Stimulated activated CD8-positive, alpha-beta memory T cell treated with anti-CD3 and anti-CD28 coated beads, Interleukin-15, amount 100 ng/mL, for 24 hours (primary cell): Measurements from ENCODE around the gene RSRC2.
"Not testable (repeated sequence)": the region's sequence is repeated elsewhere in the genome, so short reads cannot be mapped to it uniquely, and the experiment has no call there.

Experiments used
- DNase-seq: peaks from one replicate; pipeline ENCODE4 v3.0.0-alpha.2; 2020; ENCODE audit warnings: low read depth

RSRC2 gene, protein sequence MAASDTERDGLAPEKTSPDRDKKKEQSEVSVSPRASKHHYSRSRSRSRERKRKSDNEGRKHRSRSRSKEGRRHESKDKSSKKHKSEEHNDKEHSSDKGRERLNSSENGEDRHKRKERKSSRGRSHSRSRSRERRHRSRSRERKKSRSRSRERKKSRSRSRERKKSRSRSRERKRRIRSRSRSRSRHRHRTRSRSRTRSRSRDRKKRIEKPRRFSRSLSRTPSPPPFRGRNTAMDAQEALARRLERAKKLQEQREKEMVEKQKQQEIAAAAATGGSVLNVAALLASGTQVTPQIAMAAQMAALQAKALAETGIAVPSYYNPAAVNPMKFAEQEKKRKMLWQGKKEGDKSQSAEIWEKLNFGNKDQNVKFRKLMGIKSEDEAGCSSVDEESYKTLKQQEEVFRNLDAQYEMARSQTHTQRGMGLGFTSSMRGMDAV

DNA sequence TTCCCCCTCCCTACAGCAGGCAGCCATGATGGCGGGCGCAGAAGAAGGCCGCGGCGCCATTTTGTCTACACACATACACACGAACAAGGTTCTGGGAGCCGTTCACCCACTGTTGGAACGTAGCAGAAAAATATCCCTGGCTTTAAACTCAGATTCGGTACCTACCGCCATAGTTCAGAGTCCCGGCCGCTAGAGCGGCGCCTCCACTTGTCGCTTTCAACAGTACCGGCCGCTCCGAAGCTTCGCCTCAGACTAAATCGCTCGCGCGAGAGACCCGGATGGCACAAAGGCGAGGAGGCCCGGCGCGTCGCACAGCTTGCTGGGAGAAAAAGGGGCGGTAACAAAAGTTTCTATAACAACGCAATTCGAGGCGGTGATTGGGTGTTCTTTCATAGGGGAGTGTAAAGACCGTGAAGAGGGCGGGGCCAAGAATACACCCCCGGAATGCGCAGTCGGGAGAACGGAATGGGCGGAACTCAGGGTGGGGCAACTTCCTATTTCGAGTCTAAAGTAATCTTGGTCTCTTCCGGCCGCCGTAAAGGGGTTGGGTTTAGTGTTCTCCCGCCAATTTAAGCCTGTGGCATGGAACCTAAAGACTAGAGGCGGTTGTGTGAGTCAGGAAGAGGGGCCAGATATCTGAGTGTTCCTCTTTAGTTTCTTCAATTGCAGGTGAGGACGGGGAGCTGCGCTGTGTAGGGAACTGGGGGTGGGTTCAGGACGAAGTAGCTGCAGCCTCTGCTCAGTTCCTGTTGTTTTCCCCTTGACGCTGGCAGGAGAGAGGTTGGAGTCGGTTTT is at the start of gene RSRC2, which contains the start of gene KNTC1:
RSRC2 (minus strand) TSS at position 254 of the 795 bp plus-strand sequence; CDS start at position 171, 83 bp downstream.
KNTC1 (plus strand) TSS at position 567 of the 795 bp plus-strand sequence. CDS start 2,815 bp downstream, outside the sequence.
- peak; percentile 78 for DNase-seq

DNA sequence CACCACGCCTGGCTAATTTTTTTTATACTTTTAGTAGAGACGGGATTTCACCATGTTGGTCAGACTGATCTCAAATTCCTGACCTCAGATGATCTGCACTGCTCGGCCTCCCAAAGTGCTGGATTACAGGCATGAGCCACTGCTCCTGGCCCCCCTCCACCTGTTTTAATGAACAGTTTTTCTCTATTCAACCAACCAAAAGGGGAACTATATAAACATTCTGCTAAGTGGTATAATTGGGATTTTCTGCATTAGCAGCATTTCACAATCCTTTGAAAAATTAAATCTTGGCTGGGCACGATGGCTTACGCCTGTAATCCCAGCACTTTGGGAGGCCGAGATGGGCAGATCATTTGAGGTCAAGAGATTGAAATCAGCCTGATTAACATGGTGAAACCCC is 45.1 kb upstream of the RSRC2 start:
- DNase-seq: no peak

DNA sequence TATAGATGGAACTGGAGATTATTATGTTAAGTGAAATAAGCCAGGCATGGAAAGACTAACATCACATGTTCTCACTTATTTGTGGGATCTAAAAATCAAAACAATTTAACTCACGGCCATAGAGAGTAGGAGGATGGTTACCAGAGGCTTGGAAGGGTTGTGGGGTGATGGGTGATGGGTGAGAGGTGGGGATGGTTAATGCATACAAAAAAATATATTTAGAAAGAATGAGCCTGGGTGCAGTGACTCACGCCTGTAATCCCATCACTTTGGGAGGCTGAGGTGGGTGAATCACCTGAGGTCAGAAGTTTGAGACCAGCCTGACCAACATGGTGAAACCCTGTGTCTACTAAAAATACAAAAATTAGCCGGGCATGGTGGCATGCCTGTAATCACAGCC is 43.3 kb upstream of the RSRC2 start:
- not testable (repeated sequence) for DNase-seq

DNA sequence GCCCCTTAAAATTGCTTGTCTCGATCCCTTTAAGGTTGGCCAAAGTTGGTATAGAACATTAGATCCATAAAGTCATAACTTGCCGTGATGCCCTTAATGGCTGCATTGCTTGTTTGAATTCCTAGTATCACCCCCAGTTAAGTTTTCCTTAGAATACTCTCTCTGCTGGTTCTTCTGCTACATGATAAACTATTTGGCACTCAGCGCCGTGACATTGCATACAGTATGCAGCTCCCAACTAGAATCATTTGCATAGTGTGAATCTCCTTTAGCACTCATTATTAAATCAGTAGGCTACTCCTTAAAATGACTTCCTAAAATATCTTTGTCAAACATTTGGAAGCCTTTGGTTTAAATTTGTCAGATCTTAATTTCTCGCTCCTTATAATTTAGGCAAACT is 42.6 kb upstream of the RSRC2 start:
- no peak for DNase-seq

GRCh38 chr12:122566816-122567215 is 40.1 kb upstream of the RSRC2 start:
- not testable (repeated sequence) for DNase-seq

- no peak for DNase-seq
Measured at GRCh38 chr12:122563361-122563760, 36.6 kb upstream of the RSRC2 start.

DNA sequence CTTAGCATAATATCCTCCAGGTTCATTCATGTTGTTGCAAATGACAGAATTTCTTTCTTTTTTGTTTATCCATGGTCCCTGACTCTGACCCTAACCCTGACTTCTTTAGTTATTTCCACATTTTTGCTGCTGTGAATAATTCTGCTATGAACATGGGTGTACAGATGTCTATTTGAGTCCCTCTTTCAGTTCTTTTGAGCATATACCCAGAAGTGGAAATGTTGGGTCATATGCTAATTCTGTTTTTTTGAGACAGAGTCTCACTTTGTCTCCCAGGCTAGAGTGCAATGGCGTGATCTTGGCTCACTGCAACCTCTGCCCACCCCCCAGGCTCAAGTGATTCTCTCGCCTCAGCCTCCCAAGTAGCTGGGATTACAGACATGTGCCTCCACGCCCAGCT is 33.4 kb upstream of the RSRC2 start:
- DNase-seq: no peak

DNA sequence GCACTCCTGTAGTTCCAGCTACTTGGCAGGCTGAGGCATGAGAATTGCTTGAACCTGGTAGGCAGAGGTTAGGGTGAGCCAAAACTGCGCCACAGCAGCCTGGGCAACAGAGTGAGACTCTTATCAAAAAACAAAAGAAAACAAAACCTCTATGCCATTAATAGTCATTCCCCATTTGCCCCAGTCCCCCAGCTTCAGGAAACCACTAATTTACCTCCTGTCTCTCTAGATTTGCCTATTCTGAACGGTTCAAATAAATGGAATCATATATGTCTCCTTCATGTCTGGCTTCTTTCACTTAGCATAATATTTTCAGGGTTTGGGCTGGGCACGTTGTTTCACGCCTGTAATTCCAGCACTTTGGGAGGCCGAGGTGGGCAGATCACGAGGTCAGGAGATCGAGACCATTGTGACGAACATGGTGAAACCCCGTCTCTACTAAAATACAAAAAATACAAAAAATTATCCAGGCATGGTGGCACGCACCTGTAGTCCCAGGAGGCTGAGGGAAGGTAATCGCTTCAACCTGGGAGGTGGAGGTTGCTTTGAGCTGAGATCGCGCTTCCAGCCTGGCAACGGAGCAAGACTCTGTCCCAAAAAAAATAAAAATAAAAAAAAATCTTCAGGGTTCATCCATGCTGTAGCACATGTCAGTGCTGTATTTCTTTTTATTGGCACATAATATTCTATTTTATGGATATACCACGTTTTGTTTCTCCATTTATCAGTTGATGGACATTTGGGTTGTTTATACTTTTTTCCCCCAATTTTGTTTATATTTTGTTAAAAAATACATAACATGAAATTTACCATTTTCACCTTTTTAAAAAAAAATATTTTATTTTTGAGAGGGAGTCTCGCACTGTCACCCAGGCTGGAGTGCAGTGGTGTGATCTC is 32.3 kb upstream of the RSRC2 start:
- DNase-seq: no peak

DNA sequence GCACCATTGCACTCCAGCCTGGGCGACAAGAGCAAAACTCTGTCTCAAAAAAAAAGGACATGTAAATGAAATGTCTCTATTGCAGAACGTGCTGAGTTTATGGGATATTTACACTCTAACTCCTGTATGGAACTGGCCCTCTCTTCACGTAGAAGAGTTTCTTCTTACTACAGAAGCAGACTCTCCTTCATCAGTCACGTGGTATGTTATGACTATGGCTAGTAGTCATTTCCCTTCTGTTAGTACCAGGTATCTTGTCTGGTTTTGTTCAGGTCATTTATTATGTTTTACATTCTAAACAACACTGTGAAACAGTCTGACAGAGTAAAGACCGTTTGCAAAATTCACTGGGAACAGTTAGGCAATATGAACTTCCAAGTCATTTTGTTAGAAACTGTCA is 20.6 kb upstream of the RSRC2 start:
- DNase-seq: no peak

GRCh38 chr12:122545855-122546254 is 19.1 kb upstream of the RSRC2 start:
- no peak for DNase-seq

DNA sequence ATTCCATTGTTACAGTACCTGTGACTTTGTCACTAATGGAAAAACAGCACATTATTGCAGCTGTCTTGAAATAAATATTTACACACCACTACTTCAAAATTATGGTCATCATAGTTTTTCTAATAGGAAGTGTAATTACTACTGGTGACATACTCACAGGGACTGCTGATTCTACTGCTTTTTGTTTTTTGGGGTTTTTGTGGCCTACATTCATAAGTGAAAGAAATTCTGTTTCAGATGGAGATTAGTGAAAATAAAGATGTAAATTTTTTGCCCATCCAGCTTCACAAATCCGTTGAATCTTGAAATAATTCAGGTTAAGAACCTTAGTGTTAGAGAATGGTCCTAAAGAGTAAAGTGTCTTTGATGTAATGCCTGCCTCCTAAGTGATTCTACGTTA is 17.8 kb upstream of the RSRC2 start:
- no peak for DNase-seq

DNA sequence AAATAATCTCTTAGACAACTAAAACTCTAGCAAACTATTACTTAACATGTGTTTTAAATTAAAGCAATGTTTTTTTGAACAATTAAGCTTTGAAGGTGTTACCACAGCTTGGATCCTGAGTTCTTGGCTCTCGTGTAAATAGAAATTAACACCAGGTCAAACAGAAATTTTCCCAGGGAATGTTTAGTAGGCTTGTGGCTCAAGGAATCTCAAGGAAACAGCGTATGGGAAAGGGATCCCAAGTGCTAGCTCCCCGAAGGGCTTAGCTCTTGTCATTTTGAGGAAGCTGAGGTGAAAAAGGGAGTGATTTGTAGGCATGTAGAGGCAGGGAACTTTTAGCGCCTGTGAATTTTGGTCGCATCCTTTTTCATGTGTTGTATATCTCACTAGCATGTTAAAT is 11.8 kb upstream of the RSRC2 start:
- DNase-seq: no peak

DNA sequence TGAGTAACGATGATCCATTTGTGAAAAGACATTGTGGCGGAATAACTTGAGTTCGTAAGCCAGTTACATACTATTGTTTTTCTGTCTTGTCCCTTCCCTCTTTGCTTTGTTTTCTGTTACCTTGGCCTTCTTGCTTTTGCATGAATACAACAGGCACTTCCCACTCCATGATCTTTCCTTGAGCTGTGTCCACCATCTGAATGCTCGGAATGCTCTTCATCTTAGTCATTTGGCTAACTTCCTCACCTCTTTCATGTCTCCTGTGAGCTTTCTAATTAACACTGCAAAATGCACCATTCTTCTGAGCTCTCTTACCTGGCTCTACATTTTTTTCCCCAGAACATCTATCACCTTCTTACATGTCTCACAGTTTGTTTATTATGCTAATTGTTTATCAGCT is 10.3 kb upstream of the RSRC2 start:
- DNase-seq: no peak

- no peak for DNase-seq
Measured at GRCh38 chr12:122533856-122534255, 7.1 kb upstream of the RSRC2 start.

DNA sequence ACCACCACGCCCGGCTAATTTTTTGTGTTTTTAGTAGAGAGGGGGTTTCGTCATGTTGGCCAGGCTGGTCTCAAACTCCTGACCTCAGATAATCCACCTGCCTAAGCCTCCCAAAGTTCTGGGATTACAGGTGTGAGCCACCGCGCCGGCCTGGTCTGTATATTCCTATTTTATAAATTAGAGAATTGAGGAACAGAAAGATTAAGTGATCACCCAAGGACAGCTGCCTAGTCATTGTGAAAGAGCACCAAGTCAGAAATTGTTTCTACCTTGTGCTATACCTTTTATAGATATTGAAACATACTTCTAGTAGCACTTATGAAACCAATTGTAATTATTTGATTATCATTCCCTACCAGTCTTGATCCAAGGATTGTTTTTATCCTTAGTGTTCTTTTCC is 2.3 kb upstream of the RSRC2 start:
- no peak for DNase-seq

- DNase-seq: no peak
Measured at GRCh38 chr12:122528582-122528981, 1.8 kb upstream of the RSRC2 start.

DNA sequence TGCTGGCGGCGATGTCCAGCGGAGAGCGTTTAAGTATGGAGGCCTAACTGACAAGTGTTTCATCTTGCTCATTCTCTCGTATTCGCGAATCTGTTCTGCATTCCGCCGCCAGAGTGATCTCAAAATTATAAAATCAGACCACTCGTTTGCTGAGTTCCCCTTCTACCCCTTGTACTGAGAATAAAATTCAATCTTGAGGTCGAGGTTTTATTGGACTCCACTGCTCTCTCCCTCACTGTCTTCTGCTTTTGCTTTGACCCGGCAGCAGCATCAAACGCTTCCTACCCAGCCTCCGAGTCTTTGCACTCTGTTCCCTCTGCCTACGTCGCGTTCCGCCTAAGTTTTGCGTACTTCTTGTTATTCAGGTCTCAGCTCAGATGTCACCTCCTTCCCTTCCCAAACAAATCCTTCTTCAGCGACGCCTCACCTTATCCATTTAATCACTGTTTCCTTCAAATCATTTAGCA is 775 bp upstream of the RSRC2 start:
- peak; percentile 11 for DNase-seq

- no peak for DNase-seq
Measured at GRCh38 chr12:122523846-122524718, 2.7 kb downstream of the RSRC2 start.

DNA sequence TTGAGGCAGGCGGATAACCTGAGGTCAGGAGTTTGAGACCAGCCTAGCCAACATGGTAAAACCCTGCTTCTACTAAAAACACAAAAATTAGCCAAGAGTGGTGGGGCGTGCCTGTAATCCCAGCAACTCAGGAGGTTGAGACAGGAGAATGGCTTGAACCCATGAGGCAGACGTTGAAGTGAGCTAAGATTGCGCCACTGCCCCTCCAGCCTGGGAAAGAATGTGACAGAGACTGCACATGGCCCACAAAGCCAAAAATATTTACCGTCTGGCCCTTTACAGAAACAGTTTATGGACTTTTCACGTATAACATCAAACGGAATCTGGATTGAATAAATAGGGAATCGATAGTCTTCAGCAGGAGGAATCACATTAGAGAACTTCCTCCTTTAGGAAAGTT is 3.5 kb downstream of the RSRC2 start:
- no peak for DNase-seq

DNA sequence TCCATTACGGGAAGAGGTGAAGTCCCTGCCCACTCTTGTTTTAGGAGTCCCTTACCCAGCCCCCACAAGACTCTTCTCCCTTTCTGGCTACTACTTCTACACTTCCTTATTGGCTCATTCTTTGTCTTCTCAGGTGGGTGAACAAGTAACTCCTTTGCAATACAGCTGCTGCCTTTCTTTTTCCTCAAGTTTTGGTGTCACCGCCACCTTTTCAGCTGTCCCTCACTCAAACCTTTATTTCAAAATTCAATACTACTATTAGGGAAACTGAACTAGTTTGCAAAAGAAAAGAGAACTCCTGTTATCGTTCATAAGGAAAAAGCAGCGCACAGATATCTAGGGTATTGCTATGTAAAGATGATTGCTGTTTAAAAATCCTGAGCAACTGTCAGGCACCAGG is 6.1 kb downstream of the RSRC2 start:
- no peak for DNase-seq

DNA sequence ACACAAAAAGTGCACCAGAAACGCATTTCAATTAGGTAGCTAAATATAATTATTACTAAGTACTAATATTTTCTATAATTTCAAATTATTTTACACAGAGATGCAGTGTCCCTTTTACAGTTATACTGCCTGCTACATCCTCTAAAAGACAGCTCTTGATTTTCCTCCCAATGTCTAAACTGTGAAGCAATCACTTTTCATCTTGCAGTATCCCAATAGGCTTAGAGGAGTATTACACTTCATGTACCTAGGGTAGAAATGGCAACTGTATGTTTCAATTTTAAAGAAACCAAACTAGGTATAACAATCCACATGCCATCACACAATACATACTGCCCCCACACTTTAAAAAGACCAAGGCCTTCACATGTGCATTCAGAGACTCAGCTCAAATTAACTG is 7.3 kb downstream of the RSRC2 start:
- DNase-seq: no peak
